Lung (tissue), 12 donors: ENCODE data around the gene MATR3. TPM values are rescaled to one million over a fixed set of nuclear protein-coding genes. Genes with fewer than 3 reads are reported as not detected.
A peak's percentile ranks its signal among the peaks of the same experiment; 100 is the strongest.

Experiments used
- ATAC-seq: fragments of 200-7000 bp; cut with Tn5 transposase; one replicate; pipeline ENCODE4 v1.9.1; 2020; ENCODE audit warnings: moderate number of reproducible peaks; ENCODE audit not compliant: insufficient read depth, low FRiP score
- DNase-seq, 3 donors: peaks; one replicate each; pipeline ENCODE4 v3.0.0-alpha.2; 2013 to 2017
- H3K27ac ChIP-seq, 2 donors: one replicate each; pipeline ENCODE4 v1.5.1; 2013; ENCODE audit warnings: mild to moderate bottlenecking in 2 of 2, moderate library complexity in 2 of 2, control low read depth in 1 of 2, inconsistent platforms in 1 of 2, low read depth in 1 of 2, low read length in 1 of 2
- H3K27me3 ChIP-seq, 3 donors: one replicate each; pipeline ENCODE4 v1.5.1; 2013; ENCODE audit warnings: low read length in 2 of 3; ENCODE audit not compliant: control insufficient read depth in 3 of 3, insufficient read depth in 3 of 3
- H3K36me3 ChIP-seq, 4 donors: one replicate each; pipeline ENCODE4 v1.5.1; 2013; ENCODE audit warnings: low read length in 4 of 4, mild to moderate bottlenecking in 1 of 4, moderate library complexity in 1 of 4; ENCODE audit not compliant: control insufficient read depth in 4 of 4, insufficient read depth in 4 of 4
- H3K4me1 ChIP-seq, 5 donors: one replicate each; pipeline ENCODE4 v1.5.1; 2013; ENCODE audit warnings: low read length in 5 of 5, mild to moderate bottlenecking in 2 of 5, moderate library complexity in 1 of 5; ENCODE audit not compliant: control insufficient read depth in 5 of 5, insufficient read depth in 5 of 5
- H3K4me3 ChIP-seq: one replicate; pipeline ENCODE4 v1.5.1; 2013; ENCODE audit warnings: mild to moderate bottlenecking, control low read depth, moderate library complexity
- H3K9ac ChIP-seq, 2 donors: one replicate each; pipeline ENCODE4 v1.5.1; 2013; ENCODE audit warnings: low read length in 2 of 2, control low read depth in 1 of 2; ENCODE audit not compliant: insufficient read depth in 1 of 2
- H3K9me3 ChIP-seq, 4 donors: one replicate each; pipeline ENCODE4 v1.5.1; 2013; ENCODE audit warnings: low read length in 3 of 4, mild to moderate bottlenecking in 1 of 4, moderate library complexity in 1 of 4; ENCODE audit not compliant: control insufficient read depth in 4 of 4, insufficient read depth in 3 of 4
- CTCF ChIP-seq: IDR thresholded peaks from 2 replicates; pipeline ENCODE4 v1.5.1; 2012; ENCODE audit warnings: mild to moderate bottlenecking; ENCODE audit errors: control extremely low read depth, extremely low read depth
- WGBS, 2 donors: extraction: QIAGEN DNeasy Blood & Tissue Kit; methylation state at CpG; one replicate each; pipeline ENCODE4 v1.1.7; 2013; 5-methylcytosine and 5-hydroxymethylcytosine counted together
- polyA plus RNA-seq, 2 donors: library from polyadenylated mRNA; stranded (reverse); fragments of 200-250 nt; gene quantifications; one replicate each; pipeline ENCODE4 v1.2.1, GENCODE V29; 2013
- total RNA-seq, 2 donors: library from RNA; depleted of rRNA in 1 of 2; stranded (reverse); fragments of >200 nt in 1 of 2; gene quantifications; one replicate each; pipeline ENCODE4 v1.2.1, GENCODE V29; 2014 to 2021
- donor health status: control.
- donor health status: control.
- donor health status: Bipolar disorder and iron deficiency.
- donor health status: healthy.
- donor health status: DM: yes; HTN: yes; CAD: no.

MATR3 gene
- total and polyA plus RNA-seq, 4 donors, result 89.9 to 461 (median 100) TPM

GRCh38 chr5:139272471-139273321 is 20.8 kb upstream of the MATR3 start:
- peak overlapping the region in 1 of 2 donors; percentile 56 for H3K27ac ChIP-seq
- no peak overlapping the region for H3K4me3 ChIP-seq

GRCh38 chr5:139273322-139273571 is 20.3 kb upstream of the MATR3 start:
- H3K9me3 ChIP-seq, result no peaks in the 10 kb centered on the region
- peak overlapping the region; percentile 56 to 83 for H3K27ac ChIP-seq
- peak overlapping the region; percentile 58 for H3K4me3 ChIP-seq
- DNase-seq (no peak), ATAC-seq (no peak)
- TF ChIP-seq CTCF, result no peak
- 1 to 10% methylated on average over 3 of the region's 3 CpGs for WGBS, 2 donors
- peaks cover 0 to 4% (median 2%) of the 10 kb centered on the region in 4 donors for H3K36me3 ChIP-seq
- H3K27me3 ChIP-seq, result no peaks in the 10 kb centered on the region
- H3K9ac ChIP-seq, result peak overlapping the region in 1 of 2 donors; percentile 36
- H3K4me1 ChIP-seq, result peaks cover 4 to 17% (median 11%) of the 10 kb centered on the region in 5 donors

More at GRCh38 chr5:139272471-139273321, 20.8 kb upstream of the MATR3 start:
- DNase-seq (no peak), ATAC-seq (no peak)
- TF ChIP-seq CTCF, result no peak
- Histone ChIP-seq H3K27me3 (no peaks in the 10 kb centered on the region), H3K36me3 (peaks cover 0 to 3% (median 0%) of the 10 kb centered on the region in 4 donors), H3K9ac (no peak overlapping the region), H3K4me1 (peaks cover 4 to 19% (median 11%) of the 10 kb centered on the region in 5 donors), H3K9me3 (no peaks in the 10 kb centered on the region)
- WGBS, 2 donors, result 58 to 76% methylated on average over 6 of the region's 6 CpGs

GRCh38 chr5:139273572-139274289 is 19.8 kb upstream of the MATR3 start:
- TF ChIP-seq CTCF, result no peak
- H3K36me3 ChIP-seq, result peaks cover 0 to 8% (median 4%) of the 10 kb centered on the region in 4 donors
- peak overlapping the region; percentile 56 to 83 for H3K27ac ChIP-seq
- peak; percentile 79 to 86 (median 86) for DNase-seq
- H3K9ac ChIP-seq, result peak overlapping the region in 1 of 2 donors; percentile 51
- WGBS, 2 donors, result 0 to 1% methylated on average over 46 to 47 of the region's 47 CpGs
- peak overlapping the region; percentile 58 for H3K4me3 ChIP-seq
- H3K9me3 ChIP-seq, result no peaks in the 10 kb centered on the region
- peak; percentile 96 for ATAC-seq
- peaks cover 4 to 17% (median 8%) of the 10 kb centered on the region in 5 donors for H3K4me1 ChIP-seq
- no peaks in the 10 kb centered on the region for H3K27me3 ChIP-seq
